Muscle of leg (tissue), 11 donors: ENCODE measurements around the gene CASP10. TPM values are rescaled to one million over a fixed set of nuclear protein-coding genes. Genes with fewer than 3 reads are reported as not detected.
"Not testable (repeated sequence)": the region's sequence is repeated elsewhere in the genome, so short reads cannot be mapped to it uniquely, and the experiment has no call there.

Source experiments
- DNase-seq: peaks from one replicate; pipeline ENCODE4 v3.0.0; 2013
- H3K27ac ChIP-seq: one replicate; pipeline ENCODE4 v1.5.1; 2013; ENCODE audit warnings: mild to moderate bottlenecking, low read length, control low read depth
- H3K27me3 ChIP-seq: one replicate; pipeline ENCODE4 v1.6.1; 2013; ENCODE audit warnings: low read length; ENCODE audit not compliant: control insufficient read depth, insufficient read depth
- H3K36me3 ChIP-seq: one replicate; pipeline ENCODE4 v1.6.1; 2013; ENCODE audit warnings: low read length; ENCODE audit not compliant: control insufficient read depth, insufficient read depth
- H3K4me1 ChIP-seq: one replicate; pipeline ENCODE4 v1.6.1; 2013; ENCODE audit warnings: low read length; ENCODE audit not compliant: control insufficient read depth, insufficient read depth
- H3K4me3 ChIP-seq: one replicate; pipeline ENCODE4 v1.5.1; 2013; ENCODE audit warnings: low read length, control low read depth
- H3K9me3 ChIP-seq: replicated peaks from 2 replicates; pipeline ENCODE4 v1.6.1; 2013; ENCODE audit warnings: low read depth, low read length; ENCODE audit not compliant: control insufficient read depth
- WGBS: methylation state at CpG from one replicate; pipeline ENCODE4 v1.1.5; 2013; ENCODE audit warnings: missing lambda C conversion rate; ENCODE audit not compliant: insufficient coverage; 5-methylcytosine and 5-hydroxymethylcytosine counted together
- polyA plus RNA-seq, 8 donors: library from polyadenylated mRNA; unstranded; fragments of 120-200 nt; gene quantifications; one replicate each; pipeline versions ENCODE4 v1.2.1 to v1.2.3, GENCODE V29; 2013; ENCODE audit warnings: inconsistent platforms in 1 of 8, low replicate concordance in 1 of 8; ENCODE audit not compliant: insufficient read length in 8 of 8, insufficient read depth in 1 of 8
- total RNA-seq: library from RNA; stranded (reverse); fragments of 120-200 nt; gene quantifications from one replicate; pipeline ENCODE4 v1.2.4, GENCODE V29; 2013

Gene CASP10
- total and polyA plus RNA-seq, 9 donors = 4.3 to 7.6 (median 5.5) TPM

DNA sequence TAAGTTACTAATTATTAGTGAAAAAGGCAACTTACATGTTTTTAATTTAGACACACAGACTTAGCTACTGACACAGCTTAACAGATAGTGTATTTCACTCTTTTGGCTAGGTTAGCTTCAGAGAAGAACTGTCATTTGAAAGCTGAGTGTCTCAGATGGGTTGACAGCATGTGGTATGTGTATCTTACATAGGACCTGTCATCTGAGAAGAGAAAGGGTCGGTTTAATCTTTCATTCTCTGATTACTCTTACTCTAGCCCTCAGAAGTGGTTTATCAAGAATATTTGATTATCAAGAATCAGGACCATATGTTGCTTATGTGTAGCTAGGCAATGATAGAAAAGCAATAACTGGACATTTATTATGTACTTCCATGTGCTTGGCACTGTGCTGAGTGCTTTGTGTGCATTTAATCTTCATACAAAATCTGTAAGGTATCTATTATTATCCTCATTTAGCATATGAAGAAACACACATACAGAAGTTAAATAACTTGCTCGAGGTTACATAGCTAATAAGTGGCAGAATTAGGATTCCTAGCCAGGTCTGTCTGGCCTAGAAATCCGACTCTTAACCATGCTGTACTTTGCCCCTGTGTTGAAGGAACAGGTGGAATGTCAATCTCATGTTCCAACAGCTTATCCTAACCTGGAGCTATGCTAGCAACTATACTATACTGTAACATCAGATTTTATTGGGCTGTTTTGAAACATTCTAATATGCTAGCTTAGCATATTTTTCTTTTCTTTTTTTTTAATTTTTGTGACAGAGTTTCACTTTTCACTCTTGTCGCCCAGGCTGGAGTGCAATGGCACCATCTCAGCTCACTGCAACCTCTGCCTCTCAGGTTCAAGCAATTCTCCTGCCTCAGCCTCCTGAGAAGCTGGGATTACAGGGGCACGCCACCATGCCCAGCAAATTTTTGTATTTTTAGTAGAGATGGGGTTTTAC lies 38.6 kb upstream of the CASP10 start:
- H3K36me3 ChIP-seq = peaks cover 17% of the 10 kb centered on the region

DNA sequence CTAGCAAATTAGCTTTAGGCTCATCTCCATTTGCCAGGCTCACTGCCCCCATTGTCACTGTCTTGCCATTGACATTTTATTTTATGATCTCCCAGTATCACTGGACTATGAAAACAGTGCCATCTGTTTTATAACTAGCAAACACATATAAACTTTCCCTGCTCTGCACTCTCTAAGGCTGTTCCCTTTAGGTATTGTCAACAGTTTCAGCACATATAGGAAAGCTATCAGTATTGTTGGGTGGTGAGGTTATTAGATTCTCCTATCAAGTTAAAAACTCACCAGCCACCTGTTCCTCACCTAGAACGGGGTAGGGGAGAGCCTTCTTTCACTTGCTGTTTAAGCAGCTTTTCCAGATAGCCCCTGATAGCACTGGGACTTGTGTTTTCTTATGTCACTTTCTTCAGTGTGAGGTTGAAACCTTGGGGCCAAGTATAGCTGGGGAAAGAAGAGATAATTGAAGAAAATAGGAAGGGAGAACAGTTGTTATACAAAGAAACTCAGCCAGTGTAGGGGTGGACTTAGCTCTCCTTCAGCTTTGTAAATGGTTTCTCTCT lies 34.4 kb upstream of the CASP10 start:
- no peaks in the 10 kb centered on the region for H3K27me3 ChIP-seq
- peaks cover 33% of the 10 kb centered on the region for H3K36me3 ChIP-seq
- H3K4me1 ChIP-seq = peaks cover 4% of the 10 kb centered on the region
- no peaks in the 10 kb centered on the region for H3K9me3 ChIP-seq
- DNase-seq = no peak
- H3K4me3 ChIP-seq = no peak overlapping the region
- WGBS = no CpG with 5 or more reads among the region's 1 CpG
- no peak overlapping the region for H3K27ac ChIP-seq

More for the DNA sequence above, 38.6 kb upstream of the CASP10 start:
- Histone ChIP-seq H3K4me3 (no peak overlapping the region), H3K27me3 (no peaks in the 10 kb centered on the region), H3K9me3 (no peaks in the 10 kb centered on the region), H3K4me1 (no peaks in the 10 kb centered on the region), H3K27ac (no peak overlapping the region)
- no peak for DNase-seq
- no CpG with 5 or more reads among the region's 5 CpGs for WGBS

DNA sequence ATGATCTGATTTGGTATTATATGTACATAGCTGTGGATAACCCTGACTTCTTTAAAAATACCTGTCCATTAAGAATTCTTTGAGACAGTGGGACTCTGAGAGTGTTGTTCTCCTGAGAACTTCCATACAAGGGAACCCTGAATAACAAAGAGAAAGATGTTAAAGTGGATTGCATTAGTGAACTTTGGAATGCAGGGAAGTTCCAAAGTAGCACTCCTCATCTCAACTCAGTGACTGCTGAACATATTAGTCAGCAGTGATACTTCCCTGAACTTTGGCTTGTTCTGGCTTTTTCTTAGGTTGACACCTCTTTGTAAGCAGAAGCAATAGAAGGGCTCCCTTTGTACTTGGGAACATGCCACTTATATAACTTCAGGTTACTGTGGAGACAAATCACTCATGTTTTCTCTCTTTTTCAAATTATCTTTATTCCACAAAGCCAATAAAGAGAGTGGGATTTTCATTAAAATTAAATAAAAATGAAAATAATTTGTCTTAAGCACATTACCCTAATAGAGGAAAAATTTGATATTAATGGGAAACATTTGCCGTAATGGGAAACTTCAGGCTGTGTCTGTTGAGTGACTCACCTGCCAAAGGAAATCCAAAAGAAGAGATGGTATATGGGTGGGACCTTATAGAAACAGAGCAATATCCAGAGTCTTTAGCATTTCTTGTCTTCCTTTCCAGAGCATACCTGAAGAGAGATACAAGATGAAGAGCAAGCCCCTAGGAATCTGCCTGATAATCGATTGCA lies 33.7 kb upstream of the CASP10 start:
- H3K36me3 ChIP-seq = peaks cover 34% of the 10 kb centered on the region
- no peak overlapping the region for H3K4me3 ChIP-seq
- no peaks in the 10 kb centered on the region for H3K9me3 ChIP-seq
- peak; percentile 37 for DNase-seq
- peaks cover 4% of the 10 kb centered on the region for H3K4me1 ChIP-seq
- H3K27me3 ChIP-seq = no peaks in the 10 kb centered on the region
- H3K27ac ChIP-seq = no peak overlapping the region
- WGBS = 91% methylated on average over 1 of the region's 2 CpGs

DNA sequence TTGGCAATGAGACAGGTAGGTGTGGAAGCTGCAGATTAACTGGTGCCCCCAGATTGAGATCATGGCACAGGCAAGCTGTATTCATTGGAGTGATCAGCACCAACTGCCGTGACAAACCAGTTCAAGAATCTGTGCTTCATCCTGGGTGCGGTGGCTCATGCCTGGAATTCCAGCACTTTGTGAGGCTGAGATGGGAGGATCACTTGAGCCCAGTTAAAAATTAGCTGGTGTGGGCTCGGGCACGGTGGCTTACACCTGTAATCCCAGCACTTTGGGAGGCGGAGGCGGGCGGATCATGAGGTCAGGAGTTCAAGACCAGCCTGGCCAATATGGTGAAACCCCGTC lies 33.1 kb upstream of the CASP10 start:
- not testable (repeated sequence) for DNase-seq, H3K27me3 ChIP-seq, H3K27ac ChIP-seq, H3K4me3 ChIP-seq, H3K9me3 ChIP-seq, H3K4me1 ChIP-seq
- H3K36me3 ChIP-seq = peaks cover 39% of the 10 kb centered on the region
- WGBS = 96% methylated on average over 4 of the region's 8 CpGs

DNA sequence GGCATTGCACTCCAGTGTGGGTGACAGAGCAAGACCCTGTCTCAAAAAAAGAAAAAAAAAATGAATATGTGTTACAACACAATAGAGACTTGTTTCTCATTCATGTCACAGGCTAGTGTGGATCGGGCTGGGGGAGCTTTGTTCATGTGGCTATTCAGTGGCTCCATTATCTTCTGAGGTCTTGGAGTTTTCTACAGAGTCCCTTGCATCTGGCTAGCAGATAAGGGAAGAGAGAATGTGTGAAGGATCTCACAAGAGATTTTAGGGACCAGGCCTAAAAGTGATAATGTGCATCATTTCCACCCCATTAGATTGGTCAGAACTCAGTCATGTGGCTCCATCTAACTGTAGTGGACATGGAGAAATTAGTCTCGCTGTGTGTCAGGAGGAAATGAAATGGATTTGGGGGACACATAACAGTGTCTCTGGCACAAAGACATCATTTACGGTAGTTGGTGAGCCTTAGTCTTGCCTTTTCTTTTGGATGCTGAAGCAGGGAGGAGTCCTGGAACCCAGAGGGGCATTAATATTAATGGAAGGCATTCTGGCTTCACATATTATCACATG lies 32.4 kb upstream of the CASP10 start:
- Histone ChIP-seq H3K36me3 (peaks cover 44% of the 10 kb centered on the region), H3K27ac (peak overlapping the region; percentile 80), H3K4me1 (peaks cover 4% of the 10 kb centered on the region), H3K9me3 (no peaks in the 10 kb centered on the region), H3K27me3 (no peaks in the 10 kb centered on the region), H3K4me3 (no peak overlapping the region)
- DNase-seq = no peak
- WGBS = 80% methylated on average over 1 of the region's 3 CpGs

DNA sequence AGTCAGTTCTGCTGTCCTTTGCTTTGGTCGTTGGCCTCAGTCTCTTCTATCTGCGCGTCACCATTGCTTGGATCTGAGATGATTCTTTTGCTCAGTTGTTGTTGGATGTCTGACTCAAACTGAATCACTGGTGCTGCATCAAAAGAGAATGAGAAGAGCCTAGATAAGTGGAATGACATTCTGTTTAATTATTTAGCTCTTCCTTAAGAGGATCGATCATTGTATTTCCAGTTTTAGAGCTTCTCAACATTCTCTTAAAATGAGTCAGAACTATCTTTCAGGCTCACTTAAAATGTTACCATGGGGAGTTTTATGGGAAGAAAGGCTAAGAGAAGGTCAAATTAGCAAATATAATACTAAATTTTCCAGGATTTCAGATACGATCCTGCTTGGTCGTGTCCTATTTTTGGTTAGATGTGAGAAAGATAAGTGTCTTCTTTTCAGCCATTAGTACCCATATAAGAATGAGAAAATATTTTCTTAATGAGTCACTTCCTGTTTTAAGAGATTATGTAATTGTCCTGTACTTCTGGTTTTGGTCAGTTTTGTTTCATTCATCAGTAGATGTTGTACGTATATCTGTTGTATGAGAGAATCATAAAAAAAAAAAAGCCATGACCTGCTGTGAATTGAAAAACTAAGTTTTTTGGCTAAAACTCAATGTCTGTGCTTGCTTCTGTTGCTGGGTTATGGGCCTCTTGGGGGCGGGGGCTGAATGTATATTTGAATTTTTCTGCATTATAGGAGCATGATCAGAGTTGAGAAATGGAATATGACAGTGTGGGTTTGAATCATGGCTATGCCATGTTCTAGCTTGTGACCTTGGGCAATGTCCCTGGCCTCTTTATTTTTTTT lies 31.6 kb upstream of the CASP10 start:
- Histone ChIP-seq H3K27me3 (no peaks in the 10 kb centered on the region), H3K4me1 (peaks cover 4% of the 10 kb centered on the region), H3K36me3 (peaks cover 45% of the 10 kb centered on the region), H3K9me3 (no peaks in the 10 kb centered on the region), H3K4me3 (no peak overlapping the region), H3K27ac (peak overlapping the region; percentile 80)
- WGBS = 44% methylated on average over 1 of the region's 8 CpGs
- peak; percentile 48 for DNase-seq

DNA sequence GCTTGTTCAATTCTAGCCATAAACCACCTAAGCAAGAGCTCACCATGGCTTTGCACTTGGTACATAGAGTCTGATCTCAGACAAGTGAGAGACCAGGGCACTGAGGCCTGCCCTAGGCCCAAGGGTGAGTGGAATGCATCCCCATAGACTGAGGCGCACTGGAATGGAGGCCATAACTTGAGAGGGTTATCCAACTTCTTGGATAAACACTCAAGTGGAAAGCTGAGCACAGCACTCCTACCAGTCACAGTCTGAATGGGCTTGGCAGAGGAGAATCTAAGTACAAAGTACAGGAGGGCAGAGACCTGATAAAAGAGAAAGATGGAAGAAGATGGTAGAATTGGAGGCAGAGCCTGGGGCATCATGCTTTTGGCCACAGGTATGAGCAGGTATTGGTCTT lies 30.4 kb upstream of the CASP10 start:
- no peak overlapping the region for H3K4me3 ChIP-seq
- no peak for DNase-seq
- H3K27me3 ChIP-seq = no peaks in the 10 kb centered on the region
- H3K4me1 ChIP-seq = peaks cover 7% of the 10 kb centered on the region
- peaks cover 41% of the 10 kb centered on the region for H3K36me3 ChIP-seq
- no peaks in the 10 kb centered on the region for H3K9me3 ChIP-seq
- H3K27ac ChIP-seq = no peak overlapping the region
- WGBS = 100% methylated on average over 1 of the region's 1 CpG

DNA sequence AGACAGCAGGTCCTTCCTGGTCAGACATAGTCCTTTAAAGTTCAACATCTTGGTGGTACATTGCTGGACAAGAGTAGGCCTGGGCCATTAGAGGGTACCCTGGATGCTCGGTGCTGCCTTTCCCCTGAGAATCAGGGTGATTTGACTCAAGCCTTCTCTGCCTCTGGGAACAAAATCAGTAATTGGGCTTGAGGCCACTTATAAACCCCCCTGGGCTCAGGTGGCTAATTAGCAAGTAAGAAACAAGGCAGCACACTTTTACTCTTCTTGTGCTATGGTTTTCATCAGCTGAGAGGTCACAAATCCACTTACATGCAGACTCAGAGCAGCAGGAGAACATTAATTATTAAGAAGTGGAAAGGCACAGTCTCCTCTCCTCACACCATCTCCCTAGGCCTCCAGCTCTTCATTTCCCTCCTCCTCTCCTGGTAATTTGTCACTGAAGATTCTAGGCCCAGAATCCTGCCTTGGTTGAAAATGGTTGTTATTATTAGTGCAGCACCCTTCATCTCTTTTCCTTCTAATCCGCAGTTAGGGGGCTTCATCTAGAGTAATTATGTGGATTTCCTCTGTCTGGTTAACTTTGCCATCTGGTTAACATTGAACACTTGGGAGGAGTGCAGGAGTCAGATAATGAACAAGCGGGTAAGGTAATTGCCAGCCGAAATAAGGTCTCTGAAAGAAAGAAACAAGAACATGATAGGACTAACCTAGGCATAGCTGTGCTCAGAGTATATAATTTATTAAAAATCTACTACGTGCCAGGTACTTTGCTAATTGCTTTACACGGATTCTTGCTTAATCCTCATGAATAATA lies 29.7 kb upstream of the CASP10 start:
- 85% methylated on average over 1 of the region's 6 CpGs for WGBS
- H3K4me1 ChIP-seq = peaks cover 13% of the 10 kb centered on the region
- H3K9me3 ChIP-seq = no peaks in the 10 kb centered on the region
- no peak for DNase-seq
- H3K27me3 ChIP-seq = no peaks in the 10 kb centered on the region
- no peak overlapping the region for H3K4me3 ChIP-seq
- peaks cover 45% of the 10 kb centered on the region for H3K36me3 ChIP-seq
- no peak overlapping the region for H3K27ac ChIP-seq
